GM13977 (cell line): ENCODE results near the gene SERPINB5.

Source experiments
- DNase-seq: peaks from one replicate; pipeline ENCODE4 v3.0.0; 2012; ENCODE audit warnings: low spot score
- CTCF ChIP-seq: IDR thresholded peaks from 2 replicates; pipeline ENCODE4 v1.5.1; 2012; ENCODE audit warnings: mild to moderate bottlenecking, control low read depth; ENCODE audit not compliant: insufficient read depth; ENCODE audit errors: extremely low read depth, missing control alignments
- in situ Hi-C: fragments of 300-500 bp; cut with MboI; formaldehyde crosslinking; loops from one replicate; pipeline ENCODE4 v1.12.0; 2022; ENCODE audit warnings: low sequenced_read_pairs, low pct_unique_long_range_greater_than_20kb, mixed read lengths, inconsistent platforms; ENCODE audit not compliant: unreplicated experiment

SERPINB5 gene

DNA sequence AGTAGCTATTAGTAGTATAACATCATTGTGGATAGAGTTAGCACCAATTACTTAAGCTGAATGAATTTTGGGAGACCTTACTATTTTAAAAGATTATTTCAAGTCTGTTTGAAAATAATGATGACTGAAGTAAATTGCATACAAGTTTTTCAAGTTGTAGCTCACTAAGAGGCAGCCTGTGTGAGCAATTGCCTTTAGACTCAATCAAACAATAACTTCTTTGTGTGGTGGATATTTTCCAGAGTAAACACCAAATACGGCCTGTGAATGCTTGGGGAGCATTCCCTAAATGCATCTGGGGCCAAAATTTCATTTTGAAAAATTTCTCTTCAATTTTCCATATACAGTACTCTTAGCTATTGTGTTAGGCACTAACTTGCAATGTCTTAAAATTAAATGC, 73.3 kb downstream of the SERPINB5 start:
- DNase-seq, result no peak
- in situ Hi-C loops, result no loop called here
- TF ChIP-seq CTCF, result no peak

- in situ Hi-C loops, result no loop called here
- DNase-seq, result no peak
- TF ChIP-seq CTCF, result no peak
These were observed 75.0 kb downstream of the SERPINB5 start for GRCh38 chr18:63551769-63552168.

- TF ChIP-seq CTCF, result no peak
- in situ Hi-C loops, result no loop called here
These were observed 75.8 kb downstream of the SERPINB5 start for GRCh38 chr18:63552581-63552980.

GRCh38 chr18:63553081-63553480, 76.3 kb downstream of the SERPINB5 start:
- DNase-seq, result no peak
- in situ Hi-C loops, result no loop called here

More at GRCh38 chr18:63552581-63552980, 75.8 kb downstream of the SERPINB5 start:
- no peak for DNase-seq

More at GRCh38 chr18:63553081-63553480, 76.3 kb downstream of the SERPINB5 start:
- no peak for TF ChIP-seq CTCF
